Liver (tissue), 9 donors: ENCODE data around the gene CPED1. TPM values are rescaled to one million over a fixed set of nuclear protein-coding genes. Genes with fewer than 3 reads are reported as not detected.

Experiments
- DNase-seq: peaks from one replicate; pipeline ENCODE4 v3.0.0-alpha.2; 2017; ENCODE audit warnings: low spot score
- H3K27ac ChIP-seq, 2 donors: one replicate each; pipeline ENCODE4 v1.7.0; 2013; ENCODE audit warnings: inconsistent platforms in 2 of 2, low read length in 2 of 2, control low read depth in 1 of 2, low read depth in 1 of 2, mild to moderate bottlenecking in 1 of 2
- H3K27me3 ChIP-seq, 4 donors: one replicate each; pipeline versions ENCODE4 v1.6.1 to v1.7.0; 2013; ENCODE audit warnings: low read length in 3 of 4, inconsistent platforms in 1 of 4, mild to moderate bottlenecking in 1 of 4, moderate library complexity in 1 of 4; ENCODE audit not compliant: control insufficient read depth in 4 of 4, insufficient read depth in 4 of 4
- H3K36me3 ChIP-seq, 4 donors: one replicate each; pipeline versions ENCODE4 v1.6.1 to v1.7.0; 2013; ENCODE audit warnings: low read length in 3 of 4, mild to moderate bottlenecking in 3 of 4, low read depth in 1 of 4, moderate library complexity in 1 of 4; ENCODE audit not compliant: control insufficient read depth in 4 of 4, insufficient read depth in 3 of 4
- H3K4me1 ChIP-seq, 4 donors: one replicate each; pipeline versions ENCODE4 v1.6.1 to v1.7.0; 2013; ENCODE audit warnings: low read length in 3 of 4, mild to moderate bottlenecking in 3 of 4, moderate library complexity in 1 of 4; ENCODE audit not compliant: control insufficient read depth in 4 of 4, insufficient read depth in 4 of 4
- H3K4me3 ChIP-seq, 3 donors: one replicate each; pipeline versions ENCODE4 v1.6.1 to v1.7.0; 2013; ENCODE audit warnings: low read length in 3 of 3, control low read depth in 1 of 3, low read depth in 1 of 3, mild to moderate bottlenecking in 1 of 3
- H3K9ac ChIP-seq, 2 donors: one replicate each; pipeline ENCODE4 v1.7.0; 2013; ENCODE audit warnings: low read length in 2 of 2, mild to moderate bottlenecking in 2 of 2, moderate library complexity in 2 of 2, control low read depth in 1 of 2, low read depth in 1 of 2
- H3K9me3 ChIP-seq, 4 donors: one replicate each; pipeline versions ENCODE4 v1.6.1 to v1.7.0; 2013; ENCODE audit warnings: low read length in 3 of 4; ENCODE audit not compliant: control insufficient read depth in 4 of 4
- EGR1 ChIP-seq, 2 donors: IDR thresholded peaks; 2 replicates each; pipeline ENCODE4 v1.6.1; 2016 to 2018; ENCODE audit warnings: antibody characterized with exemption in 2 of 2, low read depth in 2 of 2
- FOXA1 ChIP-seq: IDR thresholded peaks from 2 replicates; pipeline ENCODE4 v1.6.1; 2016; ENCODE audit warnings: antibody characterized with exemption
- HNF4A ChIP-seq, 2 donors: conservative IDR thresholded peaks; 2 replicates each; pipeline ENCODE4 v1.6.1; 2016; ENCODE audit warnings: antibody characterized with exemption in 2 of 2, mild to moderate bottlenecking in 2 of 2
- JUND ChIP-seq, 2 donors: IDR thresholded peaks; 2 replicates each; pipeline ENCODE4 v1.6.1; 2016; ENCODE audit warnings: antibody characterized with exemption in 2 of 2
- NR2F2 ChIP-seq: IDR thresholded peaks from 2 replicates; pipeline ENCODE4 v1.6.1; 2016; ENCODE audit warnings: antibody characterized with exemption
- RAD21 ChIP-seq, 2 donors: IDR thresholded peaks; 2 replicates each; pipeline ENCODE4 v1.6.1; 2016; ENCODE audit warnings: antibody characterized with exemption in 2 of 2, mild to moderate bottlenecking in 2 of 2
- TAF1 ChIP-seq: conservative IDR thresholded peaks from 2 replicates; pipeline ENCODE4 v1.6.1; 2016; ENCODE audit warnings: antibody characterized with exemption, mild to moderate bottlenecking
- WGBS: extraction: QIAGEN DNeasy Blood & Tissue Kit; methylation state at CpG from one replicate; pipeline ENCODE4 v1.1.7; 2013; 5-methylcytosine and 5-hydroxymethylcytosine counted together
- polyA plus RNA-seq, 2 donors: library from polyadenylated mRNA; stranded (reverse) in 1 of 2; unstranded in 1 of 2; fragments of 200-250 nt in 1 of 2; fragments of >200 nt in 1 of 2; fragmentation: Nextera tagmentation in 1 of 2; extraction: Ambion mirVana in 1 of 2; gene quantifications; one replicate each; pipeline versions ENCODE4 v1.2.1 to v1.2.3, GENCODE V29; 2013 to 2015
- total RNA-seq, 2 donors: library from RNA; depleted of rRNA; stranded (reverse); fragments of >200 nt; gene quantifications; one replicate each; pipeline ENCODE4 v1.2.3, GENCODE V29; 2014
- TF ChIP-seq, protein P1 (sequence below): IDR thresholded peaks from 2 replicates; pipeline ENCODE4 v1.6.1; 2016; ENCODE audit warnings: antibody characterized with exemption
- TF ChIP-seq, protein P2 (sequence below): fragments of 150-350 bp; IDR thresholded peaks from 2 replicates; pipeline ENCODE4 v1.5.1; 2017; ENCODE audit warnings: improper control_type of control experiment, low read depth, low read length; ENCODE audit not compliant: missing input control
- TF ChIP-seq, protein P3 (sequence below): IDR thresholded peaks from 2 replicates; pipeline ENCODE4 v1.6.1; 2016; ENCODE audit warnings: antibody characterized with exemption
- TF ChIP-seq, protein P4 (sequence below): IDR thresholded peaks from 2 replicates; pipeline ENCODE4 v1.6.1; 2016; ENCODE audit warnings: antibody characterized with exemption
- TF ChIP-seq, protein P5 (sequence below): IDR thresholded peaks from 2 replicates; pipeline ENCODE4 v1.6.1; 2016; ENCODE audit warnings: antibody characterized with exemption, mild to moderate bottlenecking
- donor health status: healthy.
- donor health status: healthy.
- donor health status: healthy.
- donor health status: healthy.
- donor health status: healthy.

Gene CPED1
- total and polyA plus RNA-seq, 4 donors: 8.5 to 58.0 (median 14.6) TPM

DNA sequence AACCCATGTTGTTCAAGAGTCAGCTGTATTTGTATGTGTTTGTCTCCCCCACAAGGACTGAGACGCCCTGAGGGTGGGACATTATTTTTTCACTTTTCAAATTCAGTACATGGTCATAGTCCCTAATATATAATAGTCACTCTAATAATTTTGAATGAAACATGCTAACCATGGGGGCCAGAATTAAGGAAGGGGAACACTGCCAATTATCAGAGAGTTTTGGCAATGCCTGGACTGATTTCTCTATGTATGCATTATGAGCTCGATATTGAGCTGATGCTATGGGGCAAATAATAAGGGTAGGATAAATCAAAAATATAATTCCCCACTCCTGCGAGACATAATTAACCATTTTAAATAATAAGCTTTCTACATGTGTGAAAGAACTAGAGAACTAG is 87.4 kb downstream of the CPED1 start:
- 93% methylated on average over 3 of the region's 3 CpGs for WGBS
- no peak overlapping the region for H3K4me3 ChIP-seq

More for the DNA sequence above, 87.4 kb downstream of the CPED1 start:
- H3K9me3 ChIP-seq: no peaks in the 10 kb centered on the region
- no peak overlapping the region for H3K27ac ChIP-seq
- H3K36me3 ChIP-seq: no peaks in the 10 kb centered on the region
- no peaks in the 10 kb centered on the region for H3K27me3 ChIP-seq
- peaks cover 5 to 42% (median 26%) of the 10 kb centered on the region in 4 donors for H3K4me1 ChIP-seq
- TF ChIP-seq HNF4A (conservative IDR thresholded peaks at IDR 0.05) (no peak), EGR1 (IDR thresholded peaks at IDR 0.05; ENCODE audit: low read depth in 2 of 2) (no peak), NR2F2 (no peak), RAD21 (IDR thresholded peaks at IDR 0.05) (no peak), FOXA1 (no peak), JUND (IDR thresholded peaks at IDR 0.05) (no peak), TAF1 (no peak)
- TF ChIP-seq, protein P1, sequence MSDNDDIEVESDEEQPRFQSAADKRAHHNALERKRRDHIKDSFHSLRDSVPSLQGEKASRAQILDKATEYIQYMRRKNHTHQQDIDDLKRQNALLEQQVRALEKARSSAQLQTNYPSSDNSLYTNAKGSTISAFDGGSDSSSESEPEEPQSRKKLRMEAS: no peak
- TF ChIP-seq, protein P2, sequence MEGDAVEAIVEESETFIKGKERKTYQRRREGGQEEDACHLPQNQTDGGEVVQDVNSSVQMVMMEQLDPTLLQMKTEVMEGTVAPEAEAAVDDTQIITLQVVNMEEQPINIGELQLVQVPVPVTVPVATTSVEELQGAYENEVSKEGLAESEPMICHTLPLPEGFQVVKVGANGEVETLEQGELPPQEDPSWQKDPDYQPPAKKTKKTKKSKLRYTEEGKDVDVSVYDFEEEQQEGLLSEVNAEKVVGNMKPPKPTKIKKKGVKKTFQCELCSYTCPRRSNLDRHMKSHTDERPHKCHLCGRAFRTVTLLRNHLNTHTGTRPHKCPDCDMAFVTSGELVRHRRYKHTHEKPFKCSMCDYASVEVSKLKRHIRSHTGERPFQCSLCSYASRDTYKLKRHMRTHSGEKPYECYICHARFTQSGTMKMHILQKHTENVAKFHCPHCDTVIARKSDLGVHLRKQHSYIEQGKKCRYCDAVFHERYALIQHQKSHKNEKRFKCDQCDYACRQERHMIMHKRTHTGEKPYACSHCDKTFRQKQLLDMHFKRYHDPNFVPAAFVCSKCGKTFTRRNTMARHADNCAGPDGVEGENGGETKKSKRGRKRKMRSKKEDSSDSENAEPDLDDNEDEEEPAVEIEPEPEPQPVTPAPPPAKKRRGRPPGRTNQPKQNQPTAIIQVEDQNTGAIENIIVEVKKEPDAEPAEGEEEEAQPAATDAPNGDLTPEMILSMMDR: no peak
- TF ChIP-seq, protein P3, sequence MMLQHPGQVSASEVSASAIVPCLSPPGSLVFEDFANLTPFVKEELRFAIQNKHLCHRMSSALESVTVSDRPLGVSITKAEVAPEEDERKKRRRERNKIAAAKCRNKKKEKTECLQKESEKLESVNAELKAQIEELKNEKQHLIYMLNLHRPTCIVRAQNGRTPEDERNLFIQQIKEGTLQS: no peak
- TF ChIP-seq, protein P4, sequence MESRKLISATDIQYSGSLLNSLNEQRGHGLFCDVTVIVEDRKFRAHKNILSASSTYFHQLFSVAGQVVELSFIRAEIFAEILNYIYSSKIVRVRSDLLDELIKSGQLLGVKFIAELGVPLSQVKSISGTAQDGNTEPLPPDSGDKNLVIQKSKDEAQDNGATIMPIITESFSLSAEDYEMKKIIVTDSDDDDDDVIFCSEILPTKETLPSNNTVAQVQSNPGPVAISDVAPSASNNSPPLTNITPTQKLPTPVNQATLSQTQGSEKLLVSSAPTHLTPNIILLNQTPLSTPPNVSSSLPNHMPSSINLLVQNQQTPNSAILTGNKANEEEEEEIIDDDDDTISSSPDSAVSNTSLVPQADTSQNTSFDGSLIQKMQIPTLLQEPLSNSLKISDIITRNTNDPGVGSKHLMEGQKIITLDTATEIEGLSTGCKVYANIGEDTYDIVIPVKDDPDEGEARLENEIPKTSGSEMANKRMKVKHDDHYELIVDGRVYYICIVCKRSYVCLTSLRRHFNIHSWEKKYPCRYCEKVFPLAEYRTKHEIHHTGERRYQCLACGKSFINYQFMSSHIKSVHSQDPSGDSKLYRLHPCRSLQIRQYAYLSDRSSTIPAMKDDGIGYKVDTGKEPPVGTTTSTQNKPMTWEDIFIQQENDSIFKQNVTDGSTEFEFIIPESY: no peak
- TF ChIP-seq, protein P5, sequence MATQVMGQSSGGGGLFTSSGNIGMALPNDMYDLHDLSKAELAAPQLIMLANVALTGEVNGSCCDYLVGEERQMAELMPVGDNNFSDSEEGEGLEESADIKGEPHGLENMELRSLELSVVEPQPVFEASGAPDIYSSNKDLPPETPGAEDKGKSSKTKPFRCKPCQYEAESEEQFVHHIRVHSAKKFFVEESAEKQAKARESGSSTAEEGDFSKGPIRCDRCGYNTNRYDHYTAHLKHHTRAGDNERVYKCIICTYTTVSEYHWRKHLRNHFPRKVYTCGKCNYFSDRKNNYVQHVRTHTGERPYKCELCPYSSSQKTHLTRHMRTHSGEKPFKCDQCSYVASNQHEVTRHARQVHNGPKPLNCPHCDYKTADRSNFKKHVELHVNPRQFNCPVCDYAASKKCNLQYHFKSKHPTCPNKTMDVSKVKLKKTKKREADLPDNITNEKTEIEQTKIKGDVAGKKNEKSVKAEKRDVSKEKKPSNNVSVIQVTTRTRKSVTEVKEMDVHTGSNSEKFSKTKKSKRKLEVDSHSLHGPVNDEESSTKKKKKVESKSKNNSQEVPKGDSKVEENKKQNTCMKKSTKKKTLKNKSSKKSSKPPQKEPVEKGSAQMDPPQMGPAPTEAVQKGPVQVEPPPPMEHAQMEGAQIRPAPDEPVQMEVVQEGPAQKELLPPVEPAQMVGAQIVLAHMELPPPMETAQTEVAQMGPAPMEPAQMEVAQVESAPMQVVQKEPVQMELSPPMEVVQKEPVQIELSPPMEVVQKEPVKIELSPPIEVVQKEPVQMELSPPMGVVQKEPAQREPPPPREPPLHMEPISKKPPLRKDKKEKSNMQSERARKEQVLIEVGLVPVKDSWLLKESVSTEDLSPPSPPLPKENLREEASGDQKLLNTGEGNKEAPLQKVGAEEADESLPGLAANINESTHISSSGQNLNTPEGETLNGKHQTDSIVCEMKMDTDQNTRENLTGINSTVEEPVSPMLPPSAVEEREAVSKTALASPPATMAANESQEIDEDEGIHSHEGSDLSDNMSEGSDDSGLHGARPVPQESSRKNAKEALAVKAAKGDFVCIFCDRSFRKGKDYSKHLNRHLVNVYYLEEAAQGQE: no peak
- DNase-seq: no peak
- no peak overlapping the region for H3K9ac ChIP-seq
